SH-SY5Y (cell line): Measurements from ENCODE around the gene ERFE.

Experiments
- GATA2 ChIP-seq: IDR thresholded peaks from 2 replicates; pipeline ENCODE4 v1.6.1; 2011; ENCODE audit warnings: mild to moderate bottlenecking, low read depth, low read length
- GATA3 ChIP-seq: IDR thresholded peaks from 2 replicates; pipeline ENCODE4 v1.6.1; 2011; ENCODE audit warnings: low read depth, mild to moderate bottlenecking, low read length, moderate library complexity

- TF ChIP-seq GATA2, result no peak
- no peak for TF ChIP-seq GATA3
Measured at GRCh38 chr2:238163481-238164198, 4.9 kb downstream of the ERFE start.
